ENCODE measurements around the gene SAT1. TPM values are rescaled to one million over a fixed set of nuclear protein-coding genes. Genes with fewer than 3 reads are reported as not detected.

The SAT1 gene
- total RNA-seq, 2 experiments from 2014 or later = 35.9 to 37.1 TPM

DNA sequence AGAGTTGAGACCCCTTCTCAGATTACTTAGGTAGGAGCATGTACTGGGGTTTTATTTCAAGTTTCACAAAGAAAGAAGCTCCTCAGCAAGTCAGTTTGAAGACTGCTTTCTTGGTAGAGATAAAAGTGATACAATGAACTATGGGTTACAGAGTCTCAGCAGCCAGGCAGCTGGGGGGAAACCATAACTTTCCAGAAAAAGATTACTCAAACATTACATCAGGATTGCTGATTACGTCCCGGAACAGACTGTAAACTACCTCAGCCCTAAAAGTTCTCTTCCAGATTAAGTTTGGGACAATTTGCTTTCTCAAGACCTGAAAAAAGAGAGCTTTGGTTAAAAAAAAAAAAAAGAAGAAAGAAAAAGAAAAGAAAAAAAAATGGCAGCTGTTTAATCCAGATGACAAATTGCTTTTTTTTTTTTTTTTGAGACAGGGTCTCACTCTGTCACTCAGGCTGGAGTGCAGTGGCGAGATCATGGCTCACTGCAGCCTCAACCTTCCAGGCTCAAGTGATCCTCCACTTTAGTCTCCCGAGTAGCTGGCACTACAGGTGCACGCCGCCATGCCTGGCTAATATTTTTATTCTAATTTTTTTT is 16.6 kb downstream of the SAT1 start:
- POLR2A ChIA-PET = no interaction called here
- CTCF ChIA-PET = no interaction called here

- CTCF ChIA-PET = no interaction called here
- POLR2A ChIA-PET = no interaction called here
Measured at GRCh38 chrX:23802431-23802830, 19.5 kb downstream of the SAT1 start.

DNA sequence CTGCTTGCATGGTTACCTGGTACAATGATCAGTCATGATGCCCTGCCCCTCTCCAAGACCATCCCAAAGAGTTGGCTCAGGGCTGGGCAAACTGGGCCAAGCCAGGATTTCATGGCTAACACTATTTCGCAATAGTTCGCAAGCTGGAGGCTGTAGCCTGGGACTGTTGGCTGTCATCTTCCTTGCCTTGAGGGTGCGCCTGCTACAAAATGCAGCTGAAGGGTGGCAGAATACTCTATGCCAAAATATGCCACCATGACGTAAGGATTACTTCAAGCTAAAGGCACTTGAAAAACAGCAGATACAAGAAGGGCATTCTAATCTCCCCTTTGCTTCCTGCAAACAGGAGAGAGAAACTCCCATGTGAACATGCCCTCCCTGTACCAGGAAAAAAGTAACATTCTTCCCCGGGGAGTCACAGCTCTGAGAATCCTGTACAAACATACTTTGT is 21.0 kb downstream of the SAT1 start:
- ChIA-PET POLR2A (no interaction called here), CTCF (no interaction called here)

- ChIA-PET CTCF (no interaction called here), POLR2A (no interaction called here)
Measured at GRCh38 chrX:23804578-23804977, 21.6 kb downstream of the SAT1 start.

DNA sequence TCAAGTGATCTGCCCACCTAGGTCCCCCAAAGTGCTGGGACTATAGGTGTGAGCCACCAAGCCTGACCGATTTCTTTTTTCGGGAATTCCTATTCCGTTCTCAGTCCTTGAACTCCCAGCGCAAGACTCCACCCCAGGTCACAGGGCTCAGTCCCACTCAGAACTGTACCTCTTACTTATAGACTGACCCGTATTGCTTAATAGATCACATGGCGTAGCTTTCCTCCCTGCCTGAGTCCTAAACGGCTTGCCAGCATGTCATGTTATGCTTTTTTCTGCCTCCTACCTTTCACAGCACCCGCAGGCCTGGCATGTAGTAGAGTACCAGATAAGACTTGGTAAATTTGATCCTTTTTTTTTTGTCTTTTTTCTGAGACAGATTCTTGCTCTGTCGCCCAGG is 22.4 kb downstream of the SAT1 start:
- ChIA-PET POLR2A (no interaction called here), CTCF (interaction anchor here (0.6 kb wide), 1 partner anchor 118 kb away, joined by 3 read pairs; no protein-coding TSS in a partner anchor)

DNA sequence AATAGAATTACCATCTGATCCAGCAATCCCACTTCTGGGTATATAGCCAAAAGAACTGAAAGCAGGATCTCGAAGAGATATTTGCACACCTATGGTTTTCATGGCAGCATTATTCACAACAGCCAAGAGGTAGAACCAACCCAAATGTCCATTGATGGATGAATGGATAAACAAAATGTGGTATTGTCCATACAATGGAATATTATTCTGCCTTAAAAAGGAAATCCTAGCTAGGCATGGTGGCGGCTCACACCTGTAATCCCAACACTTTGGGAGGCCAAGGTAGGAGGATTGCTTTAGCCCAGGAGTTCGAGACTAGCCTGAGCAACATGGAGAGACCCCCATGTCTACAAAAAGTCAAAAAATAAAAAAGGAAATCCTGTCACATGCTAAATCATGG is 27.3 kb downstream of the SAT1 start:
- CTCF ChIA-PET = no interaction called here

DNA sequence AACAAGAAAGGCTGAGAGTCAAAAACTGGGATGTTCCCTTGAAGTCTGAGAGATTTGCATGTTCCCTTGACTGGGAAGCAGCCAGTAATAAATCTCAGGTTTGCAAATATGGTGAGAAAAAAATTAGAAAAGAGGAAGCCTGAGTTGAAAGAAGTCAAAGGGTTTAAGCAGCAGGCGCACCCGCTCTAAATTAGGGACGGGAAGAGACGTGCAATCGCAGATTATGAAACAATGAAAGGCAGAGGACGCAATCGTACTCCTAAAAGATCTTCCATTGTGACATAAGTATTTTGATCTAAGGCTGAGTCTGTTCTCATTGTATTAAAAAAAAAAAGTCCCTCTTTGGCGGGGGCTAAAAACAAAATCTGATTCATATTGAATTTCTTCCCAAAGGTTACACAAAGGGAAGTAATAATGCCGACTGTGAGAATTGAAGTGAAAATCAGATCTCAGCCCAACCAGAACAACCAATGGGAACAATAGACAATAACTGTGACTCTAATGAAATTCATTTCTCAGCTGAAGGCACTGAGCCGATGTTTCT is 28.2 kb downstream of the SAT1 start:
- ChIA-PET POLR2A (no interaction called here), CTCF (no interaction called here)

More for the DNA sequence above, 27.3 kb downstream of the SAT1 start:
- POLR2A ChIA-PET = no interaction called here

DNA sequence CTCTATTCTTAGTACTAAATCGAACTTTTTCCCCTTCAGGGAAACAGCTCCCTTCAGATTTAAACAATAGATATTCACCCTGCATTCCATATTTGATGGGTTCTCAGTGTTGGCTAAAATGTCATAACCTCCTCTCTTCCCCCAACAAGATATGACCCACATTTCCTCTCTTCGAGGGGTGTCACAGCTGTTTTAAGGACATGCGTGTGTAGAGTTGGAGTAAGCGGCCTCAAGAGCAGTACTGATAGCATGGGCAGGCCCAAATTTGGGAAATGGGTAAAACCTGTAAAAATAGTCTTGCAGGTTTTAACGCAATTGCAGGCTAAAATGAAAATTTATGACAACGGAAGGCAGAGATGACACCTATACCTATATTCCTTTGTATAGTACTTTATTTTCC is 28.7 kb downstream of the SAT1 start:
- POLR2A ChIA-PET = no interaction called here
- CTCF ChIA-PET = no interaction called here

DNA sequence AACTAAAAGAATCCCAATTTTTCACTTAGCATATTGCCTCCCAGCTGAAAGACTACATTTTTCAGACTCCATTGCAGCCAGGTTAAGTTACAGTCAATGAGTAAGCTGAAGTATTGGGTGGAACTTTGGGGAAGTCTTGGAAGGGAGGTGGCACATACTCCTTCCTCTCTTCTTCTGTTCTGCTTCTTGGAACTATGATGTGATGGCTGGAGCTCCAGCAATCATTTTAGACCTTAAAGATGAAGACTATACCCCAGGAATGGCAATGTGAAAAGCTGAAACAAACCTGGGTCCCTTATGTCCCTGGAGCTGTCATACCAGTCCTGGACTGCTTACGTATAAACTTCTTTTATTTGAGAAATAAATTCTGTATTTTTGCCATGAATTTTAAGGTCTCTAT is 30.8 kb downstream of the SAT1 start:
- CTCF ChIA-PET = no interaction called here
- POLR2A ChIA-PET = no interaction called here

DNA sequence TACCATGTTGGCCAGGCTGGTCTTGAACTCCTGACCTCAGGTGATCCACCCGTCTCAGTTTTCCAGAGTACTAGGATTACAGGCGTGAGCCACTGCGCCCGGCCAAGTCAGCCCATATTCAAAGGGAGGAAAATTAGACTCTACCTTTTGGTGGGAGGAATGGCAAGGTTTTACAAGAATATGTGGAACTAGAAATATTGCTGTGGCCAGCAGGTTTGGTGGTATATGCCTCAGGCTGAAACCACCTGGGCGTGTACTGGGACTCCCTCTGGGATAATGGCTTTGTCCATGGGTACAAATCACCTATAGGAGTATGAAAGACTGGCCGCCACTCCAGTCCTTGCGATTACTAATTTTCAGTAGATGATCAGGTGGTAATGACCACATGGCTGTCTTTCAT is 32.4 kb downstream of the SAT1 start:
- ChIA-PET CTCF (interaction anchor here (0.6 kb wide), 1 partner anchor 23 kb away, joined by 3 read pairs; no protein-coding TSS in a partner anchor), POLR2A (no interaction called here)

GRCh38 chrX:23816179-23816578 is 33.2 kb downstream of the SAT1 start:
- ChIA-PET CTCF (no interaction called here), POLR2A (no interaction called here)

GRCh38 chrX:23817979-23818336 is 35.0 kb downstream of the SAT1 start:
- CTCF ChIA-PET = no interaction called here
- POLR2A ChIA-PET = no interaction called here

DNA sequence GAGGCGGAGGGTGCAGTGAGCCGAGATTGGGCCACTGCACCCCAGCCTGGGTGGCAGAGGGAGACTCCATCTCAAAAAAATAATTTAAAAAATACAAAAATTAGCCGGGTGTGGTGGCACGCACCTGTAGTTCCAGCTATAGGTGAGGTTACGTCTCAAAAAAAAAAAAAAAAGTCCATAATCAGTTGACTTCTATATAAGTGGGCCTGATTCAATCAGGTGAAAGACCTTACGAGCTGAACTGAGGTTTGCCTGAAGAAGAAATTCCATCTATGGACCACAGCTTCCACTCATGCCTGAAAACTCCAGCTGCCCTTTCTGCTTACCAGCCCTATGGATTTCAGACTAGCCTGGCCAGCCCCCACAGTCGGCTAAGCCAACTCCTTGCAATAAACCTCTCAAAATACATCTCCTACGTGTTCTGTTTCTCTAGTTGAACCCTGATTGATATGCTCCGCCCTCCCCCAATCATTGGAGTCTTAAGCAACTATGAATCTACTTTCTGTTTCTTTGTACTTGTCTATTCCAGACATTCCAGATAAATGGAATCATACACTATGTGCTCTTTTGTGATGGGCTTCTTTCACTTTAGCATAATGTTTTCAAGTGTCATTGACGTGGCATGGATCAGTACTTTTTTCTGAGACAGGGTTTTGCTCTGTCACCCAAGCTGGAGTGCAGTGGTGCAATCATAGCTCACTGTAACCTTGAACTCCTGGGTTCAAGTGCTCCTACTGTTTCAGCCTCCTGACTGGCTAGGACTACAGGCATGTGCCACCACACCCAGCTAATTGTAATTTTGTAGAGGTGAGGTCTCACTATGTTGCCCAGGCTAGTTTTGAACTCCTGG is 36.6 kb downstream of the SAT1 start:
- POLR2A ChIA-PET = no interaction called here
- CTCF ChIA-PET = no interaction called here

- POLR2A ChIA-PET = no interaction called here
- CTCF ChIA-PET = no interaction called here
Measured at GRCh38 chrX:23820235-23820782, 37.3 kb downstream of the SAT1 start.

DNA sequence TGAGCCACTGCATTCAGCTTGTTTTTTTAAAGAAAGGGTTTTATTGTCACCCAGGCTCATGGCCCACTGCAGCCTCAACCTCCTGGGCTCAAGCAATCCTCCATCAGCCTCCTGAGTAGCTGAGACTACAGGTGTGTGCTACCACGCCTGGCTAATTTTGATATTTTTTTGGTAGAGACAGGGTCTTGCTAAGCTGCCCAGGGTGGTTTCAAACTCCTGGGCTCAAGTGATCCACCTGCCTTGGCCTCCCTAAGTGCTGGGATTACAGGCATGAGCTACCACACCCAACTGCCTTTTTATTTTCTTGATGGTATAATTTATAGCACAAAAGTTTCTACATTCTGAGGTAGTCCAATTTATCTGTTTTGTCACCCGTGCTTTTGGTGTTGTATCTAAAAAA is 38.9 kb downstream of the SAT1 start:
- ChIA-PET CTCF (no interaction called here), POLR2A (no interaction called here)

DNA sequence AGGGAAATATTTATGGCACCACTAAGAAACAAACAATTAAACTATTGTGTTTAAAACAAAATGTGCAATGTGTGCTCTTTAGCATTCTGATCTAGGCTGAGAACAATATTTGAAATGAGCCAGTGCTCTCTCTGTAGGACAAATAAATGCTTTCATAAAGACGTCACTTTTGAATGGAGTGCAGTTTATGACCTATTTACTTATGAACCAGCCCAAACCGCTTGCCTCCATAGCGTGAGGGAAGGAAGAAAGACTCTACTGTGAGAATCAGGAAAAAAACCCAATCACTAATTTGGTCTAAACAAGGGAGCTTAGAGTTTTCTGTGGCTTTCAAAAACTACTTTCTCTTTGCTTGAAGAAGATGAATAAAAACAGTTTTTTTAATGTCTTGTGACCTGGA is 39.4 kb downstream of the SAT1 start:
- POLR2A ChIA-PET = no interaction called here
- CTCF ChIA-PET = no interaction called here

GRCh38 chrX:23822841-23823240 is 39.9 kb downstream of the SAT1 start:
- CTCF ChIA-PET = no interaction called here
- POLR2A ChIA-PET = no interaction called here

GRCh38 chrX:23825675-23826074 is 42.7 kb downstream of the SAT1 start:
- ChIA-PET POLR2A (no interaction called here), CTCF (no interaction called here)

- CTCF ChIA-PET = no interaction called here
- POLR2A ChIA-PET = no interaction called here
Measured at GRCh38 chrX:23826216-23826615, 43.2 kb downstream of the SAT1 start.

DNA sequence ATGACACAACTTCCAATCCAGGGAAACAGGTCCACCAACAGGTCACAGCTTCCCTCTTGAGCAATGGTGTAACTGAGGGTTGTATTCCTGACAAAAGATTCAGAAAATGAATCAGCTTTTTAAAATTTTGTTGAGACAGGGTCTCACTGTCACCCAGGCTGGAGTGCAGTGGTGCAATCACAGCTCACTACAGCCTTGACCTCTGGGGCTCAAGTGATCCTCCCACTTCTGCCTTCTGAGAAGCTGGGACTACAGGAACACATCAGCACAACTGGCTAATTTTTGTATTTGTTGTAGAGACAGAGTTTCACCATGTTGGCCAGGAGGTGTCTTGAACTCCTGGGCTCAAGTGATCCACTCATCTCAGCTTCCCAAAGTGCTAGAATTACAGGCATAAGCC is 43.7 kb downstream of the SAT1 start:
- CTCF ChIA-PET = no interaction called here
- POLR2A ChIA-PET = no interaction called here

DNA sequence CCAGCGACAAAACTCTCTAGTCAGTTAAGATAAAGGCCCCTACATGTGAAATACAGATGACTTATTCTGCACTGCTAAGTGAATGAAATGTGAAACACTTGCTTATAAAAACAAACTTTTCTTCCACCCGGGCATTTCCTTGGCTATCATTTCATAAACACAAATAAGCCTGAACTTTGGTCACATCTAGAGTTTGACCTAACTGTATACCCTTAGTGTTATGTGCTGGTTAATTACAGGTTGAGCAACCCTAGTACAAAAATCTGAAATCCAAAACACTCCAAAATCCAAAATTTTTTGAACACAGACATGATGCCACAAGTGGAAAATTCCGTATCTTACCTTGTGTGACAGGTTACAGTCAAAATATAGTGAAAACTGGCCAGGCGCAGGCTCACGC is 45.9 kb downstream of the SAT1 start:
- ChIA-PET CTCF (no interaction called here), POLR2A (no interaction called here)

DNA sequence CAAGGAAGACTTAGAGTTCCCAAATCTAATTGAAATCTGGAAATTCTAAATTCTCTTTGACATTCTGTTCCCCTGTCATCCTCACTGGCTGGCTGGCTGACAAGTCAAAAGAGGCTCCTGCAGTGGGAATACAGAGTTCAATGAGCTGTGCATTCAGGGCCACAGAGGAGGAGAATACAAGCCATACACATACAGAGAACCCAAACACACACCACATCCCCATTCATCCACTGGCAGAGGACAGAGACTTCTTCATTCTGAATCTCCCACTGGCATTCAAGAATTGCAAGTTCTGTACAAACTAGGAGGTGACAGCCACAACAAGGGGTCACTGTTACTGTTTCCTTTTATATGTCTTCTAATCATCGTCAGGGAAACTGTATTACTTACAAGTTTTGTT is 49.7 kb downstream of the SAT1 start:
- POLR2A ChIA-PET = no interaction called here

More for the DNA sequence above, 49.7 kb downstream of the SAT1 start:
- CTCF ChIA-PET = no interaction called here

Measured in activated CD8-positive, alpha-beta memory T cell treated with anti-CD3 and anti-CD28 coated beads for 36 hours (primary cell).